ENCODE data around the gene PAPPA.

The PAPPA gene

GRCh38 chr9:116238776-116239340, 85.3 kb downstream of the PAPPA start:
- Histone ChIP-seq H3K27ac (ENCODE audit: insufficient read depth, low read length, poor library complexity, severe bottlenecking) (no peak overlapping the region), H3K4me1 (ENCODE audit: control insufficient read depth, insufficient read depth, low read length, poor library complexity, severe bottlenecking) (no peaks in the 10 kb centered on the region)
- no peak for DNase-seq

GRCh38 chr9:116243708-116244107, 90.1 kb downstream of the PAPPA start:
- no peak overlapping the region for H3K27ac ChIP-seq (ENCODE audit: insufficient read depth, low read length, poor library complexity, severe bottlenecking)

More at GRCh38 chr9:116238776-116239340, 85.3 kb downstream of the PAPPA start:
- Histone ChIP-seq H3K9me3 (ENCODE audit: control insufficient read depth, low read length) (no peaks in the 10 kb centered on the region), H3K4me3 (ENCODE audit: insufficient read depth, low read depth, low read length, poor library complexity, severe bottlenecking) (no peak overlapping the region), H3K27me3 (replicated peaks; ENCODE audit: control insufficient read depth, insufficient read depth, low read length, poor library complexity, severe bottlenecking) (no peaks in the 10 kb centered on the region), H3K36me3 (ENCODE audit: control insufficient read depth, insufficient read depth, low read length) (no peaks in the 10 kb centered on the region)

GRCh38 chr9:116247284-116247683, 93.7 kb downstream of the PAPPA start:
- Histone ChIP-seq H3K9me3 (ENCODE audit: control insufficient read depth, low read length) (no peaks in the 10 kb centered on the region), H3K36me3 (ENCODE audit: control insufficient read depth, insufficient read depth, low read length) (no peaks in the 10 kb centered on the region), H3K4me3 (ENCODE audit: insufficient read depth, low read depth, low read length, poor library complexity, severe bottlenecking) (no peak overlapping the region), H3K27ac (ENCODE audit: insufficient read depth, low read length, poor library complexity, severe bottlenecking) (no peak overlapping the region), H3K27me3 (replicated peaks; ENCODE audit: control insufficient read depth, insufficient read depth, low read length, poor library complexity, severe bottlenecking) (no peaks in the 10 kb centered on the region), H3K4me1 (ENCODE audit: control insufficient read depth, insufficient read depth, low read length, poor library complexity, severe bottlenecking) (no peaks in the 10 kb centered on the region)
- DNase-seq = no peak

More at GRCh38 chr9:116243708-116244107, 90.1 kb downstream of the PAPPA start:
- Histone ChIP-seq H3K27me3 (replicated peaks; ENCODE audit: control insufficient read depth, insufficient read depth, low read length, poor library complexity, severe bottlenecking) (no peaks in the 10 kb centered on the region), H3K4me3 (ENCODE audit: insufficient read depth, low read depth, low read length, poor library complexity, severe bottlenecking) (no peak overlapping the region), H3K36me3 (ENCODE audit: control insufficient read depth, insufficient read depth, low read length) (no peaks in the 10 kb centered on the region), H3K9me3 (ENCODE audit: control insufficient read depth, low read length) (no peaks in the 10 kb centered on the region), H3K4me1 (ENCODE audit: control insufficient read depth, insufficient read depth, low read length, poor library complexity, severe bottlenecking) (no peaks in the 10 kb centered on the region)
- DNase-seq = no peak

GRCh38 chr9:116247791-116248374, 94.3 kb downstream of the PAPPA start:
- no peaks in the 10 kb centered on the region for H3K27me3 ChIP-seq (replicated peaks; ENCODE audit: control insufficient read depth, insufficient read depth, low read length, poor library complexity, severe bottlenecking)
- DNase-seq = no peak
- no peaks in the 10 kb centered on the region for H3K4me1 ChIP-seq (ENCODE audit: control insufficient read depth, insufficient read depth, low read length, poor library complexity, severe bottlenecking)
- no peak overlapping the region for H3K4me3 ChIP-seq (ENCODE audit: insufficient read depth, low read depth, low read length, poor library complexity, severe bottlenecking)
- no peaks in the 10 kb centered on the region for H3K36me3 ChIP-seq (ENCODE audit: control insufficient read depth, insufficient read depth, low read length)
- no peaks in the 10 kb centered on the region for H3K9me3 ChIP-seq (ENCODE audit: control insufficient read depth, low read length)
- no peak overlapping the region for H3K27ac ChIP-seq (ENCODE audit: insufficient read depth, low read length, poor library complexity, severe bottlenecking)

- Histone ChIP-seq H3K27me3 (replicated peaks; ENCODE audit: control insufficient read depth, insufficient read depth, low read length, poor library complexity, severe bottlenecking) (no peaks in the 10 kb centered on the region), H3K4me3 (ENCODE audit: insufficient read depth, low read depth, low read length, poor library complexity, severe bottlenecking) (no peak overlapping the region), H3K27ac (ENCODE audit: insufficient read depth, low read length, poor library complexity, severe bottlenecking) (no peak overlapping the region), H3K4me1 (ENCODE audit: control insufficient read depth, insufficient read depth, low read length, poor library complexity, severe bottlenecking) (no peaks in the 10 kb centered on the region), H3K36me3 (ENCODE audit: control insufficient read depth, insufficient read depth, low read length) (no peaks in the 10 kb centered on the region), H3K9me3 (ENCODE audit: control insufficient read depth, low read length) (no peaks in the 10 kb centered on the region)
- no peak for DNase-seq
Measured at GRCh38 chr9:116250891-116251290, 97.3 kb downstream of the PAPPA start.

GRCh38 chr9:116251366-116251765, 97.8 kb downstream of the PAPPA start:
- Histone ChIP-seq H3K4me1 (ENCODE audit: control insufficient read depth, insufficient read depth, low read length, poor library complexity, severe bottlenecking) (no peaks in the 10 kb centered on the region), H3K9me3 (ENCODE audit: control insufficient read depth, low read length) (no peaks in the 10 kb centered on the region)

GRCh38 chr9:116260531-116260930, 106.9 kb downstream of the PAPPA start:
- H3K36me3 ChIP-seq (ENCODE audit: control insufficient read depth, insufficient read depth, low read length) = no peaks in the 10 kb centered on the region

More at GRCh38 chr9:116251366-116251765, 97.8 kb downstream of the PAPPA start:
- no peaks in the 10 kb centered on the region for H3K27me3 ChIP-seq (replicated peaks; ENCODE audit: control insufficient read depth, insufficient read depth, low read length, poor library complexity, severe bottlenecking)
- H3K36me3 ChIP-seq (ENCODE audit: control insufficient read depth, insufficient read depth, low read length) = no peaks in the 10 kb centered on the region
- H3K4me3 ChIP-seq (ENCODE audit: insufficient read depth, low read depth, low read length, poor library complexity, severe bottlenecking) = no peak overlapping the region
- DNase-seq = no peak
- H3K27ac ChIP-seq (ENCODE audit: insufficient read depth, low read length, poor library complexity, severe bottlenecking) = no peak overlapping the region

GRCh38 chr9:116262448-116262847, 108.9 kb downstream of the PAPPA start:
- Histone ChIP-seq H3K4me3 (ENCODE audit: insufficient read depth, low read depth, low read length, poor library complexity, severe bottlenecking) (no peak overlapping the region), H3K27ac (ENCODE audit: insufficient read depth, low read length, poor library complexity, severe bottlenecking) (no peak overlapping the region), H3K27me3 (replicated peaks; ENCODE audit: control insufficient read depth, insufficient read depth, low read length, poor library complexity, severe bottlenecking) (no peaks in the 10 kb centered on the region), H3K9me3 (ENCODE audit: control insufficient read depth, low read length) (no peaks in the 10 kb centered on the region), H3K36me3 (ENCODE audit: control insufficient read depth, insufficient read depth, low read length) (no peaks in the 10 kb centered on the region), H3K4me1 (ENCODE audit: control insufficient read depth, insufficient read depth, low read length, poor library complexity, severe bottlenecking) (no peaks in the 10 kb centered on the region)
- no peak for DNase-seq

More at GRCh38 chr9:116260531-116260930, 106.9 kb downstream of the PAPPA start:
- no peaks in the 10 kb centered on the region for H3K27me3 ChIP-seq (replicated peaks; ENCODE audit: control insufficient read depth, insufficient read depth, low read length, poor library complexity, severe bottlenecking)
- no peaks in the 10 kb centered on the region for H3K9me3 ChIP-seq (ENCODE audit: control insufficient read depth, low read length)
- DNase-seq = no peak
- H3K4me3 ChIP-seq (ENCODE audit: insufficient read depth, low read depth, low read length, poor library complexity, severe bottlenecking) = no peak overlapping the region
- H3K4me1 ChIP-seq (ENCODE audit: control insufficient read depth, insufficient read depth, low read length, poor library complexity, severe bottlenecking) = no peaks in the 10 kb centered on the region
- H3K27ac ChIP-seq (ENCODE audit: insufficient read depth, low read length, poor library complexity, severe bottlenecking) = no peak overlapping the region

GRCh38 chr9:116264361-116264760, 110.8 kb downstream of the PAPPA start:
- Histone ChIP-seq H3K27ac (ENCODE audit: insufficient read depth, low read length, poor library complexity, severe bottlenecking) (no peak overlapping the region), H3K4me1 (ENCODE audit: control insufficient read depth, insufficient read depth, low read length, poor library complexity, severe bottlenecking) (no peaks in the 10 kb centered on the region), H3K36me3 (ENCODE audit: control insufficient read depth, insufficient read depth, low read length) (no peaks in the 10 kb centered on the region), H3K4me3 (ENCODE audit: insufficient read depth, low read depth, low read length, poor library complexity, severe bottlenecking) (no peak overlapping the region), H3K27me3 (replicated peaks; ENCODE audit: control insufficient read depth, insufficient read depth, low read length, poor library complexity, severe bottlenecking) (no peaks in the 10 kb centered on the region), H3K9me3 (ENCODE audit: control insufficient read depth, low read length) (no peaks in the 10 kb centered on the region)
- no peak for DNase-seq

- H3K9me3 ChIP-seq (ENCODE audit: control insufficient read depth, low read length) = no peaks in the 10 kb centered on the region
- DNase-seq = no peak
- H3K27me3 ChIP-seq (replicated peaks; ENCODE audit: control insufficient read depth, insufficient read depth, low read length, poor library complexity, severe bottlenecking) = no peaks in the 10 kb centered on the region
Measured at GRCh38 chr9:116267021-116267420, 113.4 kb downstream of the PAPPA start.

More at GRCh38 chr9:116267021-116267420, 113.4 kb downstream of the PAPPA start:
- no peak overlapping the region for H3K27ac ChIP-seq (ENCODE audit: insufficient read depth, low read length, poor library complexity, severe bottlenecking)
- no peak overlapping the region for H3K4me3 ChIP-seq (ENCODE audit: insufficient read depth, low read depth, low read length, poor library complexity, severe bottlenecking)
- H3K4me1 ChIP-seq (ENCODE audit: control insufficient read depth, insufficient read depth, low read length, poor library complexity, severe bottlenecking) = no peaks in the 10 kb centered on the region
- no peaks in the 10 kb centered on the region for H3K36me3 ChIP-seq (ENCODE audit: control insufficient read depth, insufficient read depth, low read length)

Data from effector memory CD4-positive, alpha-beta T cell (primary cell).